H1 (cell line): Measurements from ENCODE around the gene RASGRF1. TPM values are rescaled to one million over a fixed set of nuclear protein-coding genes. Genes with fewer than 3 reads are reported as not detected.

ENCODE experiments used
- ASH2L ChIP-seq: fragments of 200-600, 300-600 bp; sonication (generic); IDR thresholded peaks from one replicate; pipeline ENCODE4 v1.7.1; 2017; ENCODE audit warnings: low read length
- CREB1 ChIP-seq: IDR thresholded peaks from 2 replicates; pipeline ENCODE4 v1.6.1; 2012; ENCODE audit warnings: inconsistent platforms
- E2F6 ChIP-seq: IDR thresholded peaks from 2 replicates; pipeline ENCODE4 v1.6.1; 2012; ENCODE audit warnings: inconsistent platforms
- HDAC2 ChIP-seq, 2 experiments: fragments of 300-600 bp in 1 of 2; sonication (generic) in 1 of 2; IDR thresholded peaks; 2 replicates each; pipeline ENCODE4 v1.6.1; 2011 to 2012; ENCODE audit warnings: low read depth in 2 of 2, low read length in 2 of 2, mild to moderate bottlenecking in 2 of 2, moderate library complexity in 2 of 2, borderline replicate concordance in 1 of 2, inconsistent platforms in 1 of 2
- KDM4A ChIP-seq: IDR thresholded peaks from one replicate; pipeline ENCODE4 v1.7.1; 2012; ENCODE audit warnings: low read depth, mild to moderate bottlenecking, moderate library complexity, low read length, inconsistent platforms; ENCODE audit not compliant: severe bottlenecking
- MAX ChIP-seq: IDR thresholded peaks from 2 replicates; pipeline ENCODE4 v1.6.1; 2012; ENCODE audit warnings: inconsistent platforms
- PHF8 ChIP-seq: fragments of 200-600 bp; sonication (generic); conservative IDR thresholded peaks from 2 replicates; pipeline ENCODE4 v1.7.1; 2012; ENCODE audit warnings: low read depth, mild to moderate bottlenecking, inconsistent platforms, low read length, moderate library complexity
- RBBP5 ChIP-seq: IDR thresholded peaks from 2 replicates; pipeline ENCODE4 v1.7.1; 2012; ENCODE audit warnings: low read depth, mild to moderate bottlenecking, inconsistent platforms, low read length, moderate library complexity, borderline replicate concordance
- SIN3A ChIP-seq, 2 experiments: IDR thresholded peaks in 1 of 2; conservative IDR thresholded peaks in 1 of 2; 2 replicates each; pipeline ENCODE4 v1.6.1; 2011 to 2012; ENCODE audit warnings: low read length in 2 of 2, improper control_type of control experiment in 1 of 2, low read depth in 1 of 2, mild to moderate bottlenecking in 1 of 2
- SIX5 ChIP-seq: IDR thresholded peaks from 2 replicates; pipeline ENCODE4 v1.6.1; 2011; ENCODE audit warnings: mild to moderate bottlenecking, low read depth, low read length
- TAF1 ChIP-seq: IDR thresholded peaks from 2 replicates; pipeline ENCODE4 v1.6.1; 2011; ENCODE audit warnings: mild to moderate bottlenecking, low read depth, low read length
- TAF7 ChIP-seq: optimal IDR thresholded peaks from 2 replicates; pipeline ENCODE3; 2011; ENCODE audit warnings: low read depth, mild to moderate bottlenecking, inconsistent platforms, low read length, moderate library complexity, borderline replicate concordance
- USF2 ChIP-seq: IDR thresholded peaks from 2 replicates; pipeline ENCODE4 v1.6.1; 2011; ENCODE audit warnings: low read length, improper control_type of control experiment
- polyA plus RNA-seq, 7 experiments: library from polyadenylated mRNA; depleted of rRNA in 3 of 7; stranded (reverse) in 5 of 7; unstranded in 2 of 7; fragments of >200 nt in 5 of 7; fragments of 200-250 nt in 2 of 7; gene quantifications; 1 replicate in 5 of 7; 2 replicates in 1 of 7; 4 replicates in 1 of 7; pipeline versions ENCODE4 v1.2.1 to v1.2.3, GENCODE V29; 2011 to 2013; ENCODE audit warnings: missing spikeins in 2 of 7, mixed read lengths in 2 of 7
- total RNA-seq: library from RNA; stranded (reverse); fragmentation: NEBNext Ultra II Directional; extraction: Animal tissue kit (Norgen Biotek cat#: 25700); gene quantifications from 2 replicates; pipeline ENCODE4 v1.2.1, GENCODE V29; 2021

Gene RASGRF1
- total and polyA plus RNA-seq, 2 of the 8 experiments (the other 6 are each of a cell fraction or from before 2014, with no cell fraction given), result 0.42 to 0.67 TPM

- TF ChIP-seq SIX5 (no peak), MAX (peak; percentile 94), ASH2L (peak; percentile 51), E2F6 (peak; percentile 91), RBBP5 (0 out of 2 replicates have a peak, but pooled peaks have one; percentile 39), SIN3A (conservative IDR thresholded peaks at IDR 0.05 in 1 of 2, IDR thresholded peaks at IDR 0.05 in 1 of 2; ENCODE audit: low read depth in 1 of 2, low read length in 2 of 2) (no peak), TAF1 (peak; percentile 29; the same call in 1 of the 2 replicates), USF2 (peak; percentile 66), PHF8 (0 out of 2 replicates have a peak, but pooled peaks have one; percentile 29), KDM4A (peak; percentile 54), CREB1 (peak; percentile 42), HDAC2 (IDR thresholded peaks at IDR 0.05; ENCODE audit: borderline replicate concordance in 1 of 2, low read depth in 2 of 2, low read length in 2 of 2) (0 out of 4 replicates have a peak, but pooled peaks of 1 of the 2 experiments have one; percentile 48), TAF7 (no peak)
Observed at GRCh38 chr15:79090487-79091203, at the start of gene RASGRF1 (continued).
